IPS DF 4.7 (cell line): ENCODE results near the gene HDGFL3.
A peak's percentile ranks its signal among the peaks of the same experiment; 100 is the strongest.
"Not testable (repeated sequence)": the region's sequence is repeated elsewhere in the genome, so short reads cannot be mapped to it uniquely, and the experiment has no call there.

Experiments
- DNase-seq: peaks from one replicate; pipeline ENCODE4 v3.0.0-alpha.2; 2013; ENCODE audit warnings: low spot score; ENCODE audit errors: extremely low read depth

The HDGFL3 gene

GRCh38 chr15:83207660-83208366, at the start of gene HDGFL3:
Gene HDGFL3, minus strand, starts transcription at chr15:83207823. Its CDS starts 409 bp downstream, at chr15:83207414.
- no peak for DNase-seq

GRCh38 chr15:83250781-83251180, 43.2 kb upstream of the HDGFL3 start:
- DNase-seq, result no peak

GRCh38 chr15:83249030-83249343, 41.4 kb upstream of the HDGFL3 start:
- DNase-seq, result no peak

- peak; percentile 79 for DNase-seq
These were observed 40.8 kb upstream of the HDGFL3 start for GRCh38 chr15:83248151-83249029.

- no peak for DNase-seq
These were observed 36.0 kb upstream of the HDGFL3 start for GRCh38 chr15:83243634-83244033.

GRCh38 chr15:83230242-83230641, 22.6 kb upstream of the HDGFL3 start:
- no peak for DNase-seq

GRCh38 chr15:83225449-83225848, 17.8 kb upstream of the HDGFL3 start:
- DNase-seq, result no peak

- not testable (repeated sequence) for DNase-seq
These were observed 14.2 kb upstream of the HDGFL3 start for GRCh38 chr15:83221781-83222180.

- no peak for DNase-seq
These were observed 11.4 kb upstream of the HDGFL3 start for GRCh38 chr15:83219026-83219425.

GRCh38 chr15:83215306-83215705, 7.7 kb upstream of the HDGFL3 start:
- DNase-seq, result no peak

- no peak for DNase-seq
These were observed 3.0 kb upstream of the HDGFL3 start for GRCh38 chr15:83210619-83211018.

- DNase-seq, result peak; percentile 41
These were observed 1.7 kb upstream of the HDGFL3 start for GRCh38 chr15:83209333-83209732.

GRCh38 chr15:83208367-83208661, 691 bp upstream of the HDGFL3 start:
- peak; percentile 46 for DNase-seq

GRCh38 chr15:83207009-83207659, 489 bp downstream of the HDGFL3 start:
- DNase-seq, result no peak

GRCh38 chr15:83206526-83207008, 1.1 kb downstream of the HDGFL3 start:
- DNase-seq, result no peak

- no peak for DNase-seq
These were observed 1.8 kb downstream of the HDGFL3 start for GRCh38 chr15:83205725-83206324.

GRCh38 chr15:83204697-83205096, 2.9 kb downstream of the HDGFL3 start:
- no peak for DNase-seq

GRCh38 chr15:83203543-83203942, 4.1 kb downstream of the HDGFL3 start:
- DNase-seq, result no peak

GRCh38 chr15:83200589-83200988, 7.0 kb downstream of the HDGFL3 start:
- DNase-seq, result no peak

- no peak for DNase-seq
These were observed 7.5 kb downstream of the HDGFL3 start for GRCh38 chr15:83200162-83200561.

GRCh38 chr15:83199288-83199687, 8.3 kb downstream of the HDGFL3 start:
- no peak for DNase-seq

- DNase-seq, result no peak
These were observed 9.1 kb downstream of the HDGFL3 start for GRCh38 chr15:83198476-83198875.
